GM23338 (cell line): ENCODE results near the gene FGFRL1.
A peak's percentile ranks its signal among the peaks of the same experiment; 100 is the strongest.

ENCODE experiments used
- EZH2 ChIP-seq: fragments of 200-600 bp; sonication (generic); IDR thresholded peaks from one replicate; pipeline ENCODE4 v1.8.0; 2017; ENCODE audit warnings: antibody characterized with exemption, mild to moderate bottlenecking, low read depth; ENCODE audit not compliant: unreplicated experiment
- EZH2phosphoT487 ChIP-seq: fragments of 200-600 bp; sonication (generic); IDR thresholded peaks from one replicate; pipeline ENCODE4 v1.8.1; 2018; ENCODE audit warnings: antibody characterized with exemption; ENCODE audit not compliant: unreplicated experiment
- STAT1 ChIP-seq: IDR thresholded peaks from one replicate; pipeline ENCODE4 v1.6.1; 2016; ENCODE audit warnings: antibody characterized with exemption; ENCODE audit not compliant: unreplicated experiment
- TF ChIP-seq, protein P1 (sequence below), 2 experiments: fragments of 200-600 bp in 1 of 2; sonication (generic) in 1 of 2; conservative IDR thresholded peaks; 2 replicates each; pipeline versions ENCODE4 v1.5.1 to v1.6.1; 2016 to 2017; ENCODE audit warnings: antibody characterized with exemption in 2 of 2, low read depth in 2 of 2, mild to moderate bottlenecking in 2 of 2, moderate library complexity in 1 of 2

DNA sequence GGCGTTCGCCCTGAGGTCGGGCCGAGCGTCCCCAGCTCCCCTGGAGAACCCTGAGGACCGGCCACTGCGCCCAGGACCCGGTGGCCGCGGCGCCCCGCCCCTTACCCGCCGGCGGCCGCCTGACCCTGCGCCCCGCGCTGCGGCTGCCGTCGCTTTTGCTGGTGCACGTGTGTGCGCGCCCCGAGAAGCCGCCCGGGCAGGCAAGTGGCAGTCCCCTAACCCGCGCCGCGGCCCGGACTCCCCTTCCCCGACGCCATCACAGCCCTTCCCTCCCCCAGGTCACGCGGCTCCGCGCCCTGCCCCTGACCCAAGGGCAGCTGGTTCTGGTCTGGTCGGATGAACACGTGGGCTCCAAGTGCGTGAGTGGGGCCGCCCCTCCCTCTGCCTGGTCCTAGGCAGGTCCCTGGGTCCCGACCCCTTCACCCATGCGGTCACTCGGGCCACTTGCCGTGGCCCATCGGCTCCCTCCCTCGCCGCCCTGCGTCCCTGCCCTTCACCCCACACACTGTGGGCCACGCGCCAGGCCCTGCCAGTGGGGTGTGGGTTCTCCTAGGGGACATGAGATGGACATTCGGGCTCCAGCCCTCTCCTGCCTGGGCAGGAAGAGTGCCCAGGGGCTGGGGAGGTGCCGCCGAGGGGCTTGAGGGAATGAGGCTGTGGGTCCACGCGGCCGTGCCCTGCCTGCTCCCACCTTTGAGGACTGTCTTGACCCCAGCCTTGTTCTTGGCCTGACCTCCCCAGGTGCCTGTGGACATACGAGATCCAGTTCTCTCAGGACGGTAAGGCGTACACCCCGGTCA is 8.0 kb upstream of the FGFRL1 start:
- TF ChIP-seq, protein P1, sequence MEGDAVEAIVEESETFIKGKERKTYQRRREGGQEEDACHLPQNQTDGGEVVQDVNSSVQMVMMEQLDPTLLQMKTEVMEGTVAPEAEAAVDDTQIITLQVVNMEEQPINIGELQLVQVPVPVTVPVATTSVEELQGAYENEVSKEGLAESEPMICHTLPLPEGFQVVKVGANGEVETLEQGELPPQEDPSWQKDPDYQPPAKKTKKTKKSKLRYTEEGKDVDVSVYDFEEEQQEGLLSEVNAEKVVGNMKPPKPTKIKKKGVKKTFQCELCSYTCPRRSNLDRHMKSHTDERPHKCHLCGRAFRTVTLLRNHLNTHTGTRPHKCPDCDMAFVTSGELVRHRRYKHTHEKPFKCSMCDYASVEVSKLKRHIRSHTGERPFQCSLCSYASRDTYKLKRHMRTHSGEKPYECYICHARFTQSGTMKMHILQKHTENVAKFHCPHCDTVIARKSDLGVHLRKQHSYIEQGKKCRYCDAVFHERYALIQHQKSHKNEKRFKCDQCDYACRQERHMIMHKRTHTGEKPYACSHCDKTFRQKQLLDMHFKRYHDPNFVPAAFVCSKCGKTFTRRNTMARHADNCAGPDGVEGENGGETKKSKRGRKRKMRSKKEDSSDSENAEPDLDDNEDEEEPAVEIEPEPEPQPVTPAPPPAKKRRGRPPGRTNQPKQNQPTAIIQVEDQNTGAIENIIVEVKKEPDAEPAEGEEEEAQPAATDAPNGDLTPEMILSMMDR (conservative IDR thresholded peaks at IDR 0.05; ENCODE audit: low read depth in 2 of 2): no peak
- TF ChIP-seq STAT1 (no peak), EZH2 (peak; percentile 41), EZH2phosphoT487 (no peak)
